HG03025 (cell line): ENCODE results near the gene SEMA3B.
"Not testable (repeated sequence)": the region's sequence is repeated elsewhere in the genome, so short reads cannot be mapped to it uniquely, and the experiment has no call there.

ENCODE experiments used
- ATAC-seq: cut with Tn5 transposase; IDR thresholded peaks from one replicate; pipeline ENCODE4 v1.9.1; 2021; ENCODE audit warnings: mild to moderate bottlenecking, moderate library complexity; ENCODE audit not compliant: unreplicated experiment, low FRiP score

SEMA3B gene

DNA sequence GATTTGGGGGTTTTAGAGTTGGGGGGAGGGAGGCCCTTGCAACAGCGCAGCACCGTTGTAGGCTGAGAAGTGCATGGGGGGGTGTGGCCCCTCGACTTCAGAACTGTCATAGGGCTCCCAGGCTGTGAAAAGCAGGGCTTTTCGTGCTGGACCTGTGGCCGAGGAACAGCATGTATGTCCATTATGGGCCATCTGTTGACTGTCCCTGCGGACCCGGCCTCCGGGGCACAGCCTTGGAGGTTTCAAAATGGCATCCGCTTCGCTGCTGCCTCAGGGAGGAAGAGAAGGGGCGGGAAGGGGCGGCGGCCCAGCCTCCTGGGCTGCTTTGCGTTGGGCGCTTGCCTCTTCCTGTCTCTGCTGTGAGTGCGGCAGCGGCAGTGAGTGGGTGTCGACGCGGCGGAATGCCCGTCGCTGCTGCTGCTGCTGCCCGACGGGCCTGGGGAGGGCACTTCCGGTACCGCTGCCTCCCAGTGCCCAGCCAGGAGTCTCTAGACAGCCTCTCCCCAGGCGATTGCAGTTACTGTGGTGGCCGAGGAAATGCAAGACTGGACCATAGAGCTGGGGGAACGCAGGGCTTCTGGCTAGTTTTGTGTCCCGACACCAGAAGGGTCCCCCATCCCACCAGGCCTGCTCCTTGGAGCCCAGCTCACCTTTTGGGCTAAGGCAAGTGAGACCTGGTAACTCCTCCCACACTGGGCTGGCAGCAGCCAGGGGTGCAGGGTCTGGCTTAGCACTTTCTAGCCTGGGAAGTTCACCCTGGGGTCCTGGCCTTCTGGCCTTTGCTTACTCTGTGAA is 31.0 kb upstream of the SEMA3B start:
- no peak for ATAC-seq

DNA sequence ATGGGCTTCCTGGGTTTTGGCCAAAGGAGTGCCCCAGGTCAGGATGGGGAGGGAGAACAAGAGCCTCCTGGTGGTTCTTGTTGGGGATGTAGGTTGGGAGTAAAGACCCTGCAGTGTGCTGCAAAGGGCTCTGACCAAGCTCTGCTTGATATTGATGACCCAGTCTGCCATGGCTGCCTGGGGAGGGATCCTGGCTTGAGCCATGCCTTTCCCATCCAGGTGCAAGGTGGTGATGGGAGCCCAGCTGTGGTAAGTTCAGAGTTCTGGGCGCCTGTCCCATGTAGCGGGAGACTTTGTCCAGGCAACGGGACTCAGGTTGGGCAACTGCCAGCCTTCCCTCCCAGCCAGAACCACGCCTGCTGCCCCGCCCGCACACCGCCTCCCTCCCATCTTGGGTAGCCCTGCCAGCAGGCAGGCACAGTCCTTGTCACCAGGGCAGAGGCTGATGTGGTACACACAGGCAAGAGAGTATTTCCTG is 30.4 kb upstream of the SEMA3B start:
- no peak for ATAC-seq

DNA sequence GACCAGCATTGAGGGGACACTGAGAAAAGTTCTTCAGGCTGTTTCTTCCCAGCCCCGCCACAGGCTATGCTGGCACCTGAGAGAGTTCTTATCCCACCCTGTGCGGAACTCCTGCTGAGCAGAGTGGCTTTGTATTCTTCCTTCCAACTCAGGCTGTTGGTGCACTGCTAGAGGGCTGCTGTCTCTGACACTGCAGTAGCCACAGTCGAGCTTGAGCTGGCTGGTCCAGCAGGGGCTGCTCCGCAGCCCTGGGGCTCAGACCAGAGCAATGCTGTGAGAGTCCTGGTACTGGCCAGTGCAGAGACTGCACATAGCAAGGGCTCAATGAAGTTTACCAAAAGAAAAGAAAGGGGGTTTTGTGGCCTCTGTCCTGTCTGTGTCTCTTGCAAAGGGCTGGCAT is 29.3 kb upstream of the SEMA3B start:
- no peak for ATAC-seq

DNA sequence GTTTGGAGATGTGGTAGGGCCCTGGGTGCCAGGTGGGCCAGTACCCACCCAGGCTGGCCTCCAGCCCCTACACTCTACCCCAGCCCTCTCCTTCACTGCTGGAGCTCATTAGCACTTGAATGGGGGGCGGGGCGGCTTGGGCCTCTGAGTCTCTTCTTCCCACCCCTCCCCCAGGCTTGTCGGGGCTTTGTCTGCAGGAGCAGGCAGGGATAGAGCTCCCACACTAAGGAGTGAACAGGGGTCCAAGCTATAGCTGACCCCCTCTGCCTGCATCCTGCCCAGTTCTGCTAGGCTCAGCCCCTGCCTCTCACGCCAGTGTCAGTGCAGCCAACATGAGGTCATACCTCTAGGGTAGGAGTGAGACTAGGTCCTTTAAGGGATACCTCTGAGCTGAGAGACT is 27.8 kb upstream of the SEMA3B start:
- ATAC-seq: no peak

DNA sequence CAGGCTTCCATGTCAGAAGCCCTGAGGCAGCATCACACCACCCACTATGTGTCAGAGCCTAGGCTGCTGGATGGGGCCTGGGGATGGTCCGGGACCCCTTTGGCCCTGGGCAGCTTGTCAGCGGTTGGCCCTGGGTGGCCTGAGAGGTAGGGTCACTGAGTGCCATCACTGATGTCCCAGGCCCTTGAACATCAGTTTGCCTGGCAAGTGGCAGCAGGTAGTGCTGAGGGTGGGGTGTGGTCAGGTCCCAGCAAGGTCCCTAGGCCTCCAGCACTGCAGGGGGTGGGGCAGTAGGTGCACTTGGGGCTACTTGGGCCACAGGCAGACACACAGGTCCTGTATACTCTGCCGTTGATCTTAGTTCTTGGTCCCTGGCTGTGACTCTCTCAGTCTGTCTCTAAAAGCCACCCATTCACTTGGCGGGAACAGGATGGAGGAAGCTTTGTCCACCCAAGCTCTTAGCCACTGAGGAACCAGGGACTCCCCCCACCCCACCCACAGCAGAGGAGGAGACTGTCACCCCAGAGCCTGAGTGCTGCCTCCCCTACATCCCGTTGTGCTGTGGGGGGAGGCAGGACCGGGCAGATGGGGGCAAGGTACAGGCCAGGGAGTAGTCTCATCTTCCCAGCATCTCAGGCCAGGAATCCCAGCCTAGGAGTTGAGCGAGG is 27.1 kb upstream of the SEMA3B start:
- no peak for ATAC-seq

DNA sequence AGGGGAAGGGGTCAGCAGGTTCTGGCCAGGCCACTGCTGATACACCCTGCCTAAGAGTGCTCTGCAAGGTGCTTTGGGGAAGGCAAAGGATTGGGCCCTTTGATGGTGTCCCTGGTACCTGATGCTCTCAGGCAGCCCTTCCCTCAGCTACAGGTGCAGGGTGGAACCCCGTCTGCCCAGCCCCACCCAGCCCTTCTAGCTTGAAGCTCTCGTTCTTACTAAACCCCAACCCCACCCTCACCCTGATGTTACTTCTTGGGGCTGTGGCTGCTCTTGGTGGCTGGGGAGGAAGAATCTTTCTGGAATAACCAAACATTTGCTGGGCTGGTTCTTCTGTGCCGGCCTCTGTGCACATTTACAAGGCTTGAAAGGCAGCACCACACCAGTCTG is 26.6 kb upstream of the SEMA3B start:
- ATAC-seq: no peak

DNA sequence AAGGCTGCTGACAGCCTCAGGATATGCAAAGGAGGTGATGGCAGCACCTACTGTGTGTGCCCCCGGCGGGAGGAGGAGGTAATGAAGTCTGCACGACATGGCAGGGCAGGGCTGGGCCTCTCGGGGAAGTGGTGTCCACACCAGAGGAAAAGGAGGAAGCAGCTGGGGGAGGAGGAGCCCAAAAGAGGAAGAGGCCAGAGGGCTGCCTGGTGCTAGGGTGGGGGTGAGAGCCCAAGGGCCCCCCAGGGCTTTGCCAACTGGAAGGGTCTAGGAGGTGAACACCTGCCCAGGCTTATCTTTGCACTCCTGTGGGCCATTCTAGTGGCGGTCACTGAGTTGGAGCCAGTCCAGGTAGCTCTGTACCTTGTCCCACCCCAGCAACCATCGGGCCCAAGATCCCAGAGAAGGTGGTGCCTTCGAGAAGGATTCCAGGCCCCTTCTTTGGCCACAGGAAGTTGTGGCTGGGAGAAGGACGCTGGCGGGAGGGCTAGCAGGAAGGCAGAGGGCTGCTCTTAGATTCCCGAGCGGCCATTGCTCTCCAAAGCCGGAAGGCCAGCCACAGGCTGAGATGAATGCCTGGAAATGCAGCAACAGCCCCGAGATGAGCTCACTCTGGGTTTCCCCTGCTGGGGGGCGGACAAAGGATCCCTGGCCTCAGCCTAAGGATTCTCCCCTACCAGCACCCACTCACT is 25.9 kb upstream of the SEMA3B start:
- no peak for ATAC-seq

DNA sequence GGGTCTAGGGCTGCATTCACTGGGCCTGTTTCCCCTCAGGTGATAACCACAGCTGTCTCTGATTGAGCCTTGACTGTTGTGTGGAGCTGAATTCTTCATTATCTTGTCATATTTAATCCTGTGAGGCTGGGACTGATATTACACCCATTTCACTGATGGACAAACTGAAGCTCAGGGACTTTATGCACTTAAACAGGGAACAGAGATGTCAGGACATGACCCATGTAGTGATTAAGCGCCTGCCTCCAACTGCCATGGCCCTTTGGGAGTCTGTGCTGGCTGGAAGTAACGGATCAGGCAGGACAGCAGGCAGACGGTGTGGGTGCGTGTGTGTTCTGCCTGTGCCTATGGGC is 25.4 kb upstream of the SEMA3B start:
- ATAC-seq: no peak

DNA sequence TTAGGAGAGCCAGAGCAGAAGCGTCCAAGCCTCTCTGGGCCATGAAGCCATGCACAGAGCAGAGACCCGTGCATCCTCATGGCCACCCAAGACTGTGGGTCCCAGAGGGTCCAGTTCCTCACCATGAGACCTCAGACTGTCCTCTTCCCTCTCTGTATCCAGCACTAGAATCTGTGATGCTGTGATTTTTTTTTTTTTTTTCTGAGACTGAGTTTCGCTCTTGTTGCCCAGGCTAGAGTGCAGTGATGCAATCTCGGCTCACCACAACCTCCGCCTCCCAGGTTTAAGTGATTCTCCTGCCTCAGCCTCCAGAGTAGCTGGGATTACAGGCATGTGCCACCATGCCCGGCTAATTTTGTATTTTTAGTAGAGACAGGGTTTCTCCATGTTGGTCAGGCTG is 24.1 kb upstream of the SEMA3B start:
- not testable (repeated sequence) for ATAC-seq

DNA sequence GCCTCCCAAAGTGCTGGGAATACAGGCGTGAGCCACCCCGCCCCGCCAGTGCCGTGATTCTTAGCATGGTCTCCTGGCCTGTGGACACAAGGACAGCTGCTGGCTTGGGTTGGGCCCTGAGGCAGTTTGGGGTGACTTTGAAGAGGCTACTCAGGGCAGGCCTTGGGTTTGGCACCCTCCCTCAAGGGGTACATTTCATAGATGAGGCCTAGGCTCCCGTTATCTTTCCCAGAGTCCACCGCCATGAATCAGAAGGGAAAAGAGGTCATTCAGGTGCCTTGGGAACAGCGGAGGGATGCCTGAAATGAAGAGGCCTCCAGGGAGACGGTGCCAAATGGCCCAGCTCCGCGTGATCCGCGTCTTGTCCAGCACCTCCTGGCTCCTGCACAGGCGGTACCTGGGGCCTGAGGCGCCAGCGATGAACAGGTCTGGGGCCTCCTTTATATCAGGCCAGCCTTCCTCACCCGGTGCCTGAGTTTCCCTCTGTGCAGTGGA is 23.6 kb upstream of the SEMA3B start:
- ATAC-seq: no peak

DNA sequence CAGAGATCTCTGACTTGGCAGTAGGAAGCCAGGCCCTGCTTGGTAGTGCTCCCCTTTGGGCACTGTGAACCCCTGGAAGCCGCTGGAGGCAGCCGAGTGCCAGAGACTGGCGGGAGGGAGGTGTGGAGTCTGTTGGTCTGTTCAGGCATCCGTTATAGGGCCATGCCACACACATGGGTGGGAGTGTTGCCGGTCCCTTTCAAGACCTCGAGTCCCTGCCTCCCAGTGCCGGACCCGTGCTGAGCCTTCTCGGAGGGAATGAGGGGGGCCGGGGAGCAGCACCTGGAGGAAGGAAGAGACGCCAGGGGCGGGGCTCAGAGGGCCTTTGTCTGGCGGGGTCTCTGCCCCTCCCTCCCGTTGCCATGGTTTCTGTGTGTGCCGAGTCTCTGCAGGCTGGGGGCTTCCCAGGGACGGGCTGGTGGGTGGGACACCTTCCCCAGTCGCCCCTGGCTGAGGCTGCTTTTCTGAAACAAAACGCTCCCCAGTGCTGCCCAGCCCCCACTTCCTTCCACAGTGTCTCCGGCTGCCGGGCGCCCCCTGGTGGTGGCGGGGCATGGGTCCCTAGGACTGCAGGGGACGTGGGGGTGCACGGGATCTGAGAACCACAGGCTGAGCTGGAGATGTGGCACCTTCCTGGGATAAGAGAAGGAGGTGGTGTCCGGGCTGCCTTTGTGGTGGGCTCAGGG is 23.0 kb upstream of the SEMA3B start:
- peak; percentile 59 for ATAC-seq

DNA sequence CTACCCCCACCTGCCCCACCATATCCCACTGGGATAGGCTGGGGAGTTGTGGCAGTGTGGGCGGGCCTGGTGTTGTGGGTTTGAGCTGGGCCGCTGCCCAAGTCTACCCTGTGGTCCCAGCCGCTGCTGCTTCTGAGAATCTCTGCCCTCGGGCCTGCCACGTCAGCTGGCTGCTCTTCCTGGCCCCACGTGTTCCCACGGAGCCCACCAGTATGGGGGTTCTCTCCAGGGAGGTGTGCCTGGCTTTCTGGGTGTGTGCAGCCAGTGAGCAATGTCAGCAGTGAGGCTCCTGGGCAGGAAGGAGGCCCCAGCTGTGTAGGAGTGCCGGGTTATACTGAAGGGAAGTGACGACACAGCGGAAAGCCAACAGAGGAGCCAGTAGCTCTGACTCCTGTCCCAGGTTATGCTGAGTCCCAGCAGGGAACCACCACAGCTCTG is 22.4 kb upstream of the SEMA3B start:
- peak; percentile 34 for ATAC-seq

DNA sequence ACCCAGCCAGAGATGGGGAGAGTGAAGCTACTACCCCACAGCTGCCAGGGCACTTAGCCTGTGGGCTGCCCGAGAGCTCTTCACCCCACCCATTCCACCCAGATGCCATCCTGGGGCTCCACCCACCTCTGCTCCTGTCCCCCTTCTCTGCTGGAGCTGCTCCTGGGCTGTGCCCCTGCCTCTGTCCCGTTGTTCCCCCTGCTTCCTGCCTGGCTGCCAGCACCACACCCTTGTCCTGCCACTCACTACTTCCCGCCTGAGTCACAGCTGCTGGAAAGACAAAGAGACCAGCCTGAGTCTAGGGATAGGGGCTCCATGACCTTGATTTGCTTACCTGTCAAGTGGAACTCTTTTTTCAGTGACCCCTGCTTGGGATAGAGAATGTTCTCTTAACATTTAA is 20.6 kb upstream of the SEMA3B start:
- no peak for ATAC-seq

DNA sequence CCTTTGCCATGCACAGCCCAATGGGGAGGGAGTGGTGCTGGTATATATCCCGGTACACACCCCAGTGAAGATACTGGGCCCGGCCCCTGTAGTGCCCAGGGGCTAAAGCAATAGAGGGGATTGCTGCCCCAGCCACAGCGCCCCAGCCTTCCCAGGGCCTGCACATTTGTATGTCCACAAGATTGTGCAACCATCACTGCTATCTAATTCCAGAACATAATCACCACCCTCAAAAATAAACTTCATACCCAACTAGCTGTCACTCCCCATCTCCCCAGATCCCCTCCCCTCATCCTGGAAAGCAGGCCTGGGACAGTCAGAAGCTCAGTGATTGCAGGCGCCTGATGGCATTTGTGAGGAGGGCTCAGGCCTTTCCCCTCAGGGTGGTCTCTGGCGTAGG is 19.5 kb upstream of the SEMA3B start:
- no peak for ATAC-seq

DNA sequence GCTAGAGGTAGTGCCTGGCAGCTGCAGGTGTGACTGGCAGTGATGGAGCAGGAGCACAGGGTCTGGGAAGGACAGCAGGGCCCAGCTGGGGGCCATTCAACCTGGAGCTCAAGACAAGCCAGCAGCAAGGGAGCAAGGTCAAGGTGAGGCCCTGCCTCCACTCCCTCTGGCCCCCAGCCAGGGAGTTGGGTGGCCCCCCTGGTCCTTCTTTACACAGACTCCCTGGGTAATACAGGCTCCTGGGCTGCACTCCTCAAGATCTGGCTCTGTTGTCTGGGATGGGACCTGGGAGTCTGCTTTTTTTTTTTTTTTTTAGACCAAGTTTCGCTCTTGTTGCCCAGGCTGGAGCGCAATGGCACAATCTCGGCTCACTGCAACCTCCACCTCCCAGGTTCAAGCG is 18.4 kb upstream of the SEMA3B start:
- no peak for ATAC-seq

DNA sequence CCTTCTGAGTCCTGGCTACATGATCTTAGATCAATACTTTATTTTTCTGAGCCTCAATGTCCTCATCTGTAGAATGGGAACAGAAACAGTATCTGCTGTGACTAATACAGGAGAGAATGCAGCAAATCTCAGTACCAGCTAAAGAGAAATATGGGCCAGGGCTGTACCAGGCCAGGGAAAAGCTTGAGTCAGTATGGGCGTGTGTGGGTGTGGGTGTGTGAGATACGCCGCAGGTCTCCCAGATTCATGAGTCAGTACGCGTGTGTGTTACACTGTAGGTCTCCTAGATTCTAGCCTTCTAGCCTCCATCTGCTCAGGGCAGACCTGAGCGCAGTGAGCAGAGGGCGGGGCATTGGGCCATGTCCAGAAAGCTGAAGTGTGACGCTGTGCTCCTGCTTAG is 17.7 kb upstream of the SEMA3B start:
- ATAC-seq: no peak

DNA sequence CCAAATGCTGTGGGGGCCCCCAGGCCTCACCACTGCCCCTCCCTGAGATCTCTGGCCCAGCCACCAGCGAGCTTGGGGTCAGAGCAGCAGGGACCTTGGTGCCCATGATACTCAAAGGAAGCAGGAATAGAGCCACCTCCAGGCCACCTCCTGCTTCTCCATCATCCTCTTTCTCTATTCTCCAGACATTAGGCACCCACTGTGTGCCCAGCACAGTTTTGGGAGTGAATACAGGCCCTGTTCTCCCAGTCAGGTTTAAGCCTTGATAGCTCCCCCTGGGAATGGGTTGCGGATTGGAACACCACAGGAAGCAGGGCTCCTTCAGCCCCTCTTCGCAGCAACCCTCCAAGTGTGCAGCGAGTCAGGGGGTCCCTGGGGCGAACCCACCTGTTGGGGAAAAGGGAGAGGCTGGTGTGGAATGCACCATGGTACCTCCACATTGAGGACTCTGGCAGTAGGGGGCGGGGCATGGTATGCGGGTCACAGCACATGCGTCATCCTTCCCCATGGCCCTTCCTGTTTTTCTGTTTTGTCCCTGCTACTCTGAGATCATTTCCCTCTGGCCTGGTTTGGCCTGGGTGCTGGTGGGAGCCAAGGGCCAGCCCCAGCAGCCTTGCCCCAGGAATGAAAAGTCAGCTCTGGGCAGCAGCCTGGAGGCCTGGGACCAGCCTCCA is 14.2 kb upstream of the SEMA3B start:
- ATAC-seq: no peak

DNA sequence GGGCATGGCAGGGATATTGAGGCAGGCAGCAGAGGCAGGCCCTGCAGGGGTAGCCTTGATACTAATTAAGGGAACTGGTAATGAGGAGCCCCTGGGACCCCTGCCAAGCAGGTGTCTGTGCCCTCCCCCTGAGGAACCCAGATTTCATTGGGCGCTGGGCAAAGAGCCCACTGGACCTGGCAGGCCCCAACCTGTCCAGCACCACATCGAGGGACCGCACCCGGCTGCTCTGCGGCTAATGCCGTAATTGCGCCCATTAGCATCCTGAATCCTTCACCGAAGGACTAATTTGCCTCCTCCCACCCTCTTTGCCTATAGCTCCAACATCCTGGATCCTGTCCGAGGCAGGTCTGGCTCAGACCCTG is 13.7 kb upstream of the SEMA3B start:
- no peak for ATAC-seq

DNA sequence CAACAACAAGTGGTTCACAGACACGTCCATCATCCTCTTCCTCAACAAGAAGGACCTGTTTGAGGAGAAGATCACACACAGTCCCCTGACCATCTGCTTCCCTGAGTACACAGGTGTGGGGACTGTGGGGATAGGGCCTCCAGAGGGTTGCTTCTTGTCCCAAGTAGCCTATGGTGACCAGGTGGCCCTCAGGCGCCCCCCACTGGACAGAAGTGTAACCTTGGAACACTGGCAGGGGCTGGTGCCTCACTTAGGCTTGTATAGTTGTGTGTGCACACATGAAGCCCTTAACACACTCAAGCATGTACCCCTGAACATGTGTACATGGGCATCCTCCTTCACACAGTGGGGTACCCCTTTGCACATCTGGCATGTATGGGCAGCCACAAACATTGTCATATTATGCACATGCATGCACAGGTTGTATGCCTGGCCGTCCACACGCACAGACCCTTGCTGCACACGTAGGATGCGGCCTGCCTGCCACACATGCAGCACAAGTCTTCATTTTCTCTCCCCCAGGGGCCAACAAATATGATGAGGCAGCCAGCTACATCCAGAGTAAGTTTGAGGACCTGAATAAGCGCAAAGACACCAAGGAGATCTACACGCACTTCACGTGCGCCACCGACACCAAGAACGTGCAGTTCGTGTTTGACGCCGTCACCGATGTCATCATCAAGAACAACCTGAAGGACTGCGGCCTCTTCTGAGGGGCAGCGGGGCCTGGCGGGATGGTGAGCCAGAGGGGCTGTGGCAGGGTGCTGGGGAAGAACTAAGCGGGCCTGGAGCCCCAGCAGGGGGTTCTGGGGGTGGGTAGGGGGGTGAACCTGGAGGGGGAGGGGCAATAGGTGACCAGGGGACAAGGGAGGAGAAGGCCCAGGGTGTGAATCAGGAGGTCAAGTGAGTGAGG is 11.7 kb upstream of the SEMA3B start:
- no peak for ATAC-seq
